Panc1 (cell line): ENCODE results near the gene MGST1. TPM values are rescaled to one million over a fixed set of nuclear protein-coding genes. Genes with fewer than 3 reads are reported as not detected.
A peak's percentile ranks its signal among the peaks of the same experiment; 100 is the strongest.

Experiments
- ATAC-seq: fragments of 200-7000 bp; cut with Tn5 transposase; 2 replicates; pipeline ENCODE4 v1.9.1; 2020; ENCODE audit warnings: mild to moderate bottlenecking, moderate library complexity
- BruUV-seq: library from RNA; stranded (reverse); fragments of 400-500 nt; replicated peaks from 2 replicates; lab custom pipeline; 2021; lab: Mats Ljungman, UMichigan
- CTCF ChIA-PET: fragments of 300-600 bp; sonication (Branson Sonifier 250); formaldehyde crosslinking; loops from one replicate; lab custom pipeline; 2022; ENCODE audit warnings: antibody characterized with exemption; lab: Charles Lee
- POLR2A ChIA-PET: fragments of 300-600 bp; sonication (Branson Sonifier 250); formaldehyde crosslinking; loops from one replicate; lab custom pipeline; 2022; ENCODE audit warnings: antibody characterized with exemption; lab: Charles Lee
- DNase-seq: peaks from one replicate; pipeline ENCODE4 v3.0.0-alpha.2; 2010; ENCODE audit warnings: low read depth, low spot score
- H3K27ac ChIP-seq: 2 replicates; pipeline ENCODE4 v1.5.1; 2011; ENCODE audit warnings: mild to moderate bottlenecking, low read length, inconsistent platforms
- H3K27me3 ChIP-seq: fragments of 200-500 bp; sonication (Bioruptor generic); 2 replicates; pipeline ENCODE4 v1.6.0; 2014; ENCODE audit warnings: low read length, inconsistent platforms; ENCODE audit not compliant: control insufficient read depth, insufficient read depth
- H3K36me3 ChIP-seq: fragments of 200-500 bp; sonication (Bioruptor generic); 2 replicates; pipeline ENCODE4 v1.5.1; 2014; ENCODE audit warnings: inconsistent platforms, mild to moderate bottlenecking, low read length, moderate library complexity; ENCODE audit not compliant: control insufficient read depth, insufficient read depth
- H3K4me1 ChIP-seq: 2 replicates; pipeline ENCODE4 v1.5.1; 2011; ENCODE audit warnings: inconsistent platforms, mild to moderate bottlenecking, low read length, moderate library complexity; ENCODE audit not compliant: control insufficient read depth, insufficient read depth
- H3K4me3 ChIP-seq, 2 experiments: 2 replicates each; pipeline ENCODE4 v1.5.1; 2011 to 2012; ENCODE audit warnings: low read depth in 2 of 2, low read length in 2 of 2, mild to moderate bottlenecking in 2 of 2, inconsistent platforms in 1 of 2, moderate library complexity in 1 of 2
- H3K9me3 ChIP-seq: fragments of 200-500 bp; sonication (Bioruptor generic); 2 replicates; pipeline ENCODE4 v1.5.1; 2014; ENCODE audit warnings: low read depth, mild to moderate bottlenecking, inconsistent platforms, low read length, moderate library complexity; ENCODE audit not compliant: control insufficient read depth, insufficient read depth
- CTCF ChIP-seq: fragments of 450-650 bp; IDR thresholded peaks from 2 replicates; pipeline ENCODE4 v1.5.1; 2017; ENCODE audit warnings: mild to moderate bottlenecking
- POLR2AphosphoS5 ChIP-seq: IDR thresholded peaks from 2 replicates; pipeline ENCODE4 v1.6.1; 2012; ENCODE audit warnings: mild to moderate bottlenecking, low read depth, low read length, moderate library complexity
- REST ChIP-seq, 2 experiments: IDR thresholded peaks; 2 replicates each; pipeline ENCODE4 v1.6.1; 2011 to 2012; ENCODE audit warnings: low read depth in 2 of 2, control low read depth in 1 of 2, low read length in 1 of 2, mild to moderate bottlenecking in 1 of 2, moderate library complexity in 1 of 2; ENCODE audit not compliant: insufficient read depth in 1 of 2
- SIN3A ChIP-seq: IDR thresholded peaks from 2 replicates; pipeline ENCODE4 v1.6.1; 2012; ENCODE audit warnings: low read depth, mild to moderate bottlenecking, low read length, moderate library complexity, borderline replicate concordance; ENCODE audit not compliant: insufficient read depth
- TCF7L2 ChIP-seq: IDR thresholded peaks from 2 replicates; pipeline ENCODE4 v1.6.1; 2011; ENCODE audit warnings: mild to moderate bottlenecking, low read depth, low read length, inconsistent platforms
- in situ Hi-C: cut with HindIII; loops from 2 replicates; pipeline ENCODE4 v1.10.0; 2016; ENCODE audit warnings: low sequenced_read_pairs, low pct_unique_long_range_greater_than_20kb
- intact Hi-C: fragments of 100-400 bp; cut with micrococcal nuclease; formaldehyde crosslinking; loops from one replicate; pipeline ENCODE4 v1.10.0; 2022; ENCODE audit not compliant: unreplicated experiment
- total RNA-seq: library from RNA; stranded (reverse); gene quantifications from one replicate; pipeline ENCODE4 v1.2.1, GENCODE V29; 2021; ENCODE audit not compliant: unreplicated experiment

MGST1 gene
- total RNA-seq, 1 experiment from 2014 or later, result 8.8 TPM

- no peaks in the 10 kb centered on the region for H3K9me3 ChIP-seq
- peaks cover 4% of the 10 kb centered on the region; the same call in 1 of the 2 replicates for H3K4me1 ChIP-seq
- BruUV-seq, result no TSS peak
- no peak for TF ChIP-seq TCF7L2
- TF ChIP-seq SIN3A, result no peak
- TF ChIP-seq POLR2AphosphoS5, result no peak
- no peak for TF ChIP-seq REST (IDR thresholded peaks at IDR 0.05; ENCODE audit: insufficient read depth in 1 of 2, low read depth in 2 of 2, low read length in 1 of 2)
- ChIA-PET POLR2A (no interaction called here), CTCF (no interaction called here)
- intact Hi-C loops (no loop called here), in situ Hi-C loops (no loop called here)
- no peaks in the 10 kb centered on the region; the same call in 1 of the 2 replicates for H3K36me3 ChIP-seq
- H3K27ac ChIP-seq, result no peak overlapping the region
- ATAC-seq, result no peak
- DNase-seq, result no peak
- H3K4me3 ChIP-seq, result no peak overlapping the region
- no peaks in the 10 kb centered on the region for H3K27me3 ChIP-seq
These were observed 2.3 kb upstream of the MGST1 start for GRCh38 chr12:16345105-16345504.

GRCh38 chr12:16346958-16347357 is 487 bp upstream of the MGST1 start:
- BruUV-seq, result no TSS peak
- intact Hi-C loops, result no loop called here
- Histone ChIP-seq H3K27me3 (no peaks in the 10 kb centered on the region), H3K27ac (no peak overlapping the region), H3K4me3 (peak overlapping the region; percentile 36 to 64), H3K9me3 (no peaks in the 10 kb centered on the region), H3K36me3 (no peaks in the 10 kb centered on the region; the same call in 1 of the 2 replicates), H3K4me1 (peaks cover 4% of the 10 kb centered on the region; the same call in 1 of the 2 replicates)
- DNase-seq (no peak), ATAC-seq (no peak)
- no peak for TF ChIP-seq TCF7L2
- TF ChIP-seq POLR2AphosphoS5, result no peak
- no peak for TF ChIP-seq REST (IDR thresholded peaks at IDR 0.05; ENCODE audit: insufficient read depth in 1 of 2, low read depth in 2 of 2, low read length in 1 of 2)
- no peak for TF ChIP-seq CTCF
- no peak for TF ChIP-seq SIN3A
- ChIA-PET CTCF (no interaction called here), POLR2A (no interaction called here)
- in situ Hi-C loops, result no loop called here
